Measurements from ENCODE around the gene IL27RA. TPM values are rescaled to one million over a fixed set of nuclear protein-coding genes. Genes with fewer than 3 reads are reported as not detected.

IL27RA gene
- total and polyA plus RNA-seq, 2 experiments from 2014 or later, result 5.8 to 8.5 TPM

DNA sequence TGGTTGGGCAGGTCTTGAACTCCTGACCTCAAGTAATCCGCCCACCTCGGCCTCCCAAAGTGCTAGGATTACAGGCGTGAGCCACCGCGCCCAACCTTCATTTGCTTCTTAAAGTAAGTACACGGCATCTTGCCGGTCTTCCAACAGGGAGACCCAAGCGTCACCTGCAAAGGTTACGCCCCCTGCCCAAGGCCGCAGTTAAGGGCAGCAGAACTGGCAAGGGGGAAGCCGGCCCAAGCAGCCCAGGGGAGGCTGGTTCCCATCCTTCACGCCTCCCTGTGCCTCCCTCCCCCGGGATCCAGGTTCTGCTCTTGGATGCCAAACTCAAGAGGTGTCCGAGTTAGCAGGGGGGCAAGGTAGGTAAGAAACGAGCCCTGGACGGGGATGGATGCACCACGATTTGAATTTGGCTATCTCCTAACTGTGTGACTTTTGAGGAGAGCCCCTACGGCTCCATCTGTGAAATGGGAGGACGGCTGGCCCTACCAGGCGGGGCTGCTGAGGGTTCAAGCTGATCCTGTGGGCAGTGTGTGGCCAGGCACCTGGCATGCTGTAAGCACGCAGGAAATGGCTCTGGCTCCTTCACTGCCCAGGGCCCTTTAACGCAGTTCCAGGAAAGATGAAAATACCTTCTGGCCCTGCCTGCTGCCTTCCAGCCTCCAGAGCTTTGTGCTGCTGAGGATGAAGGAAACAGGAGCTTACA lies 34.5 kb upstream of the IL27RA start:
- no peak overlapping the region for H3K4me3 ChIP-seq
- peaks cover 38% of the 10 kb centered on the region for H3K79me2 ChIP-seq (ENCODE audit: insufficient read depth)
- DNase-seq, result no peak
- H3K9me3 ChIP-seq (ENCODE audit: low read depth), result peaks cover 8% of the 10 kb centered on the region
- no peak overlapping the region for H2AFZ ChIP-seq
- H3F3A ChIP-seq (ENCODE audit: insufficient read depth), result no peaks in the 10 kb centered on the region
- H3K4me1 ChIP-seq (ENCODE audit: insufficient read depth), result no peaks in the 10 kb centered on the region
- 96 to 97% methylated on average over 22 of the region's 22 CpGs for WGBS, 2 experiments (ENCODE audit: low coverage in 1 of 2, low lambda C conversion rate in 2 of 2, missing lambda C conversion rate in 2 of 2)
- TF ChIP-seq EZH2phosphoT487 (IDR thresholded peaks at IDR 0.05; ENCODE audit: insufficient read depth, low read depth) (no peak), EZH2 (IDR thresholded peaks at IDR 0.05; ENCODE audit: insufficient read depth, poor library complexity, severe bottlenecking) (no peak)
- no peaks in the 10 kb centered on the region for H3K9me2 ChIP-seq (ENCODE audit: insufficient read depth)
- no peaks in the 10 kb centered on the region for H4K20me1 ChIP-seq (ENCODE audit: insufficient read depth)
- H3K27ac ChIP-seq, result no peak overlapping the region
- H3K9ac ChIP-seq, result no peak overlapping the region
- H3K36me3 ChIP-seq (ENCODE audit: low read depth), result 0 out of 2 replicates have a peak, but pooled peaks cover 6% of the 10 kb centered on the region
- H3K4me2 ChIP-seq (ENCODE audit: unreplicated experiment), result no peak overlapping the region
- in situ Hi-C loops (cut with MboI), result no loop called here
- H3K27me3 ChIP-seq (replicated peaks; ENCODE audit: insufficient read depth), result no peaks in the 10 kb centered on the region

DNA sequence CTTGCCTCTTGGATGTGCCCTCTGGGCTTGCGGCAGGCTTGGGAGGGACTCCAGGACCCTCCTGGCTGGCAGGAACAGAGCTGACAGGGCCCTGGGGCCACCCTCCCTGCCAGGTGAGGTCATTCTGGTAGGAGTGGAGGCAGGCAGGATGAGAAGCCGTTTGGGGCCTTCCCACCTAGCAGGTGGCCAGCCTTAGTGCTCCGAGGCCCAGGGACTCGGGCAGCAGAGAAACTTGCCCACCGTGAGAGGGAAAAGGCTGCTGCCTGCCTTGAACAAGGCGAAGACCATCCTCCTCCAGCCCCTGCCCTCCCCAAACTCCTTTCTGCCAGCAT lies 34.0 kb upstream of the IL27RA start:
- no peaks in the 10 kb centered on the region for H3K27me3 ChIP-seq (replicated peaks; ENCODE audit: insufficient read depth)
- H3K36me3 ChIP-seq (ENCODE audit: low read depth), result 0 out of 2 replicates have a peak, but pooled peaks cover 6% of the 10 kb centered on the region
- H3K27ac ChIP-seq, result no peak overlapping the region
- H3F3A ChIP-seq (ENCODE audit: insufficient read depth), result no peaks in the 10 kb centered on the region
- H3K9me3 ChIP-seq (ENCODE audit: low read depth), result peaks cover 8% of the 10 kb centered on the region
- no peak overlapping the region for H2AFZ ChIP-seq
- no peak overlapping the region for H3K9ac ChIP-seq
- in situ Hi-C loops (cut with MboI), result no loop called here
- no peaks in the 10 kb centered on the region for H4K20me1 ChIP-seq (ENCODE audit: insufficient read depth)
- no peaks in the 10 kb centered on the region for H3K9me2 ChIP-seq (ENCODE audit: insufficient read depth)
- WGBS, 2 experiments (ENCODE audit: low coverage in 1 of 2, low lambda C conversion rate in 2 of 2, missing lambda C conversion rate in 2 of 2), result 90 to 91% methylated on average over 6 of the region's 6 CpGs
- DNase-seq, result no peak
- peaks cover under 1% of the 10 kb centered on the region; the same call in 1 of the 2 replicates for H3K4me1 ChIP-seq (ENCODE audit: insufficient read depth)
- peaks cover 41% of the 10 kb centered on the region for H3K79me2 ChIP-seq (ENCODE audit: insufficient read depth)
- no peak for TF ChIP-seq EZH2phosphoT487 (IDR thresholded peaks at IDR 0.05; ENCODE audit: insufficient read depth, low read depth)
- no peak overlapping the region for H3K4me3 ChIP-seq
- H3K4me2 ChIP-seq (ENCODE audit: unreplicated experiment), result no peak overlapping the region

DNA sequence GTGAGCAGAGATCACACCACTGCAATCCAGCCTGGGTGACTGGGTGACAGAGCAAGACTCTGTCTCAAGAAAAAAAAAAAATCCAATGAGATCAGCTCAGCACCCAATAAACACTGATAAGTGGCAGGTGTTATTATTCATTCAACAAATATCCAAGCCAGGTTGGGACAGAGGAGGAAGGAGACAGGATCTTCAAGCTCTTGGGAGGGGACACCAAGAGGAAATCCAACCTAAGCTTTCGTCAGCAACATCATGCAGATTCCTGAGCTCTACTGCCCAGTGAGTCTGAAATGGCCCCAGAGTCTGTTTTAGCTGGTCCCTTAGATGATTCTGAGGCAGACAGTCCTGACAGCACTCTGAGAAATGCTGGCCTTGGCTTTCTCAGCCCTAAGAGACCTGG lies 33.1 kb upstream of the IL27RA start:
- peaks cover 5% of the 10 kb centered on the region; the same call in 1 of the 2 replicates for H3F3A ChIP-seq (ENCODE audit: insufficient read depth)
- in situ Hi-C loops (cut with MboI), result no loop called here
- peaks cover 9% of the 10 kb centered on the region; the same call in 1 of the 2 replicates for H3K4me1 ChIP-seq (ENCODE audit: insufficient read depth)
- H2AFZ ChIP-seq, result no peak overlapping the region
- peaks cover 8% of the 10 kb centered on the region for H3K9me3 ChIP-seq (ENCODE audit: low read depth)
- peaks cover 41% of the 10 kb centered on the region for H3K79me2 ChIP-seq (ENCODE audit: insufficient read depth)
- no peak overlapping the region for H3K27ac ChIP-seq
- no peaks in the 10 kb centered on the region for H4K20me1 ChIP-seq (ENCODE audit: insufficient read depth)
- no peak overlapping the region for H3K9ac ChIP-seq
- no peak overlapping the region for H3K4me3 ChIP-seq
- DNase-seq, result no peak
- no peaks in the 10 kb centered on the region for H3K27me3 ChIP-seq (replicated peaks; ENCODE audit: insufficient read depth)
- H3K9me2 ChIP-seq (ENCODE audit: insufficient read depth), result no peaks in the 10 kb centered on the region
- H3K4me2 ChIP-seq (ENCODE audit: unreplicated experiment), result no peak overlapping the region
- 0 out of 2 replicates have a peak, but pooled peaks cover 6% of the 10 kb centered on the region for H3K36me3 ChIP-seq (ENCODE audit: low read depth)
- TF ChIP-seq EZH2phosphoT487 (IDR thresholded peaks at IDR 0.05; ENCODE audit: insufficient read depth, low read depth) (no peak), EZH2 (IDR thresholded peaks at IDR 0.05; ENCODE audit: insufficient read depth, poor library complexity, severe bottlenecking) (no peak)
- 94 to 100% methylated on average over 1 of the region's 1 CpG for WGBS, 2 experiments (ENCODE audit: low coverage in 1 of 2, low lambda C conversion rate in 2 of 2, missing lambda C conversion rate in 2 of 2)

DNA sequence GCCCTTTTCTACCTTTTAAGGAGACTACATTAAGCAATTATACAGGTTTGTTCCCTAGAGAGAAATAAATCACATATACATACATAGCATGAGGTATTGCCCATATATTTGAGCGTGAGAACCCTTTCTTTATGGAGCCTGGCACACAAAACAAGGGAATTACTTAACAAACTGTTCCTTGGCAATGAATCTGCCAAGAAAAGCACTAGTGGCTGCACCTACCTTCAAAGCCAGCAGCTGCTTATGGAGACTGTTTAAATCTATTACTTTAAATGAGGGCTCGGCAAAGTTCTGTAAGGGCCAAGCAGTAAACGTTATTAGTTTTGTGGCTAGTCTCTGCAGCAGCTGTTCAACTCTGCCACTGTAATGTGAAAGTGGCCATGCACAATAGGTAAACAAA lies 32.5 kb upstream of the IL27RA start:
- Histone ChIP-seq H3K4me1 (ENCODE audit: insufficient read depth) (peaks cover 10% of the 10 kb centered on the region; the same call in 1 of the 2 replicates), H3K36me3 (ENCODE audit: low read depth) (0 out of 2 replicates have a peak, but pooled peaks cover 6% of the 10 kb centered on the region), H3K9me3 (ENCODE audit: low read depth) (peaks cover 8% of the 10 kb centered on the region), H3K4me2 (ENCODE audit: unreplicated experiment) (no peak overlapping the region), H3K79me2 (ENCODE audit: insufficient read depth) (peaks cover 41% of the 10 kb centered on the region), H3F3A (ENCODE audit: insufficient read depth) (peaks cover 10% of the 10 kb centered on the region; the same call in 1 of the 2 replicates), H3K27me3 (replicated peaks; ENCODE audit: insufficient read depth) (no peaks in the 10 kb centered on the region), H2AFZ (no peak overlapping the region), H3K4me3 (no peak overlapping the region), H3K27ac (no peak overlapping the region), H3K9ac (no peak overlapping the region), H3K9me2 (ENCODE audit: insufficient read depth) (no peaks in the 10 kb centered on the region), H4K20me1 (ENCODE audit: insufficient read depth) (no peaks in the 10 kb centered on the region)
- no peak for TF ChIP-seq EZH2 (IDR thresholded peaks at IDR 0.05; ENCODE audit: insufficient read depth, poor library complexity, severe bottlenecking)
- TF ChIP-seq EZH2phosphoT487 (IDR thresholded peaks at IDR 0.05; ENCODE audit: insufficient read depth, low read depth), result no peak
- in situ Hi-C loops (cut with MboI), result no loop called here
- no peak for DNase-seq
- 91 to 97% methylated on average over 3 of the region's 3 CpGs for WGBS, 2 experiments (ENCODE audit: low coverage in 1 of 2, low lambda C conversion rate in 2 of 2, missing lambda C conversion rate in 2 of 2)
